GM23338 (cell line): ENCODE results near the gene PALLD. TPM values are rescaled to one million over a fixed set of nuclear protein-coding genes. Genes with fewer than 3 reads are reported as not detected.
"Not testable (repeated sequence)": the region's sequence is repeated elsewhere in the genome, so short reads cannot be mapped to it uniquely, and the experiment has no call there.

ENCODE experiments used
- ATAC-seq: fragments of 200-7000 bp; cut with Tn5 transposase; 3 replicates; pipeline ENCODE4 v1.9.1; 2020
- DNase-seq: peaks from one replicate; pipeline ENCODE4 v3.0.0-alpha.2; 2015; ENCODE audit warnings: low spot score
- H2AFZ ChIP-seq: fragments of 200-600 bp; sonication (generic); 2 replicates; pipeline ENCODE4 v1.8.0; 2016; ENCODE audit warnings: antibody characterized with exemption, mild to moderate bottlenecking, moderate library complexity
- H3F3A ChIP-seq: fragments of 200-600 bp; sonication (generic); replicated peaks from 2 replicates; pipeline ENCODE4 v1.8.0; 2017; ENCODE audit warnings: antibody characterized with exemption, mixed run types, low read depth
- H3K27ac ChIP-seq: fragments of 200-600 bp; sonication (generic); 2 replicates; pipeline ENCODE4 v1.6.1; 2016; ENCODE audit warnings: low read depth
- H3K27me3 ChIP-seq: fragments of 200-600 bp; sonication (generic); 2 replicates; pipeline ENCODE4 v1.8.0; 2016; ENCODE audit warnings: mild to moderate bottlenecking, mixed run types, moderate library complexity; ENCODE audit not compliant: insufficient read depth
- H3K36me3 ChIP-seq: fragments of 200-600 bp; sonication (generic); 2 replicates; pipeline ENCODE4 v1.8.0; 2016; ENCODE audit warnings: mild to moderate bottlenecking; ENCODE audit not compliant: insufficient read depth
- H3K4me1 ChIP-seq: fragments of 200-600 bp; sonication (generic); 2 replicates; pipeline ENCODE4 v1.8.0; 2016; ENCODE audit warnings: mild to moderate bottlenecking, moderate library complexity; ENCODE audit not compliant: insufficient read depth
- H3K4me2 ChIP-seq: fragments of 200-600 bp; sonication (generic); 2 replicates; pipeline ENCODE4 v1.7.1; 2017; ENCODE audit warnings: mixed run types
- H3K4me3 ChIP-seq: fragments of 200-600 bp; sonication (generic); 2 replicates; pipeline ENCODE4 v1.6.1; 2016; ENCODE audit warnings: mixed run types
- H3K79me2 ChIP-seq: fragments of 200-600 bp; sonication (generic); replicated peaks from 2 replicates; pipeline ENCODE4 v1.8.0; 2017; ENCODE audit warnings: mild to moderate bottlenecking; ENCODE audit not compliant: insufficient read depth
- H3K9me2 ChIP-seq: fragments of 200-600 bp; sonication (generic); 2 replicates; pipeline ENCODE4 v1.8.0; 2017; ENCODE audit not compliant: insufficient read depth
- H4K20me1 ChIP-seq: fragments of 200-600 bp; sonication (generic); replicated peaks from 2 replicates; pipeline ENCODE4 v1.8.0; 2017; ENCODE audit warnings: mild to moderate bottlenecking; ENCODE audit not compliant: insufficient read depth
- H3K27ac Mint-ChIP-seq: 2 replicates; pipeline ENCODE4 v1.8.0; 2020; ENCODE audit warnings: inconsistent platforms, mild to moderate bottlenecking, moderate library complexity, mixed read lengths
- H3K27me3 Mint-ChIP-seq: 3 replicates; pipeline ENCODE4 v1.8.0; 2022; ENCODE audit warnings: low read depth, mild to moderate bottlenecking, moderate library complexity, mixed read lengths, inconsistent platforms; ENCODE audit not compliant: insufficient read depth, poor library complexity
- H3K36me3 Mint-ChIP-seq: 3 replicates; pipeline ENCODE4 v1.8.0; 2021; ENCODE audit warnings: low read depth, mild to moderate bottlenecking, inconsistent platforms, moderate library complexity, mixed read lengths
- H3K4me1 Mint-ChIP-seq: 3 replicates; pipeline ENCODE4 v1.8.0; 2020; ENCODE audit warnings: mild to moderate bottlenecking, inconsistent platforms, mixed read lengths
- H3K4me3 Mint-ChIP-seq: 3 replicates; pipeline ENCODE4 v1.8.0; 2021; ENCODE audit warnings: moderate library complexity, mild to moderate bottlenecking, inconsistent platforms, mixed read lengths
- H3K9me3 Mint-ChIP-seq: 3 replicates; pipeline ENCODE4 v1.8.0; 2020; ENCODE audit warnings: moderate library complexity, mild to moderate bottlenecking, inconsistent platforms, mixed read lengths
- CREB1 ChIP-seq: fragments of 250-450 bp; sonication (Bioruptor Pico); IDR thresholded peaks from 2 replicates; pipeline ENCODE4 v1.5.0; 2020; ENCODE audit warnings: low read depth, mild to moderate bottlenecking, moderate library complexity
- CTCF ChIP-seq, 2 experiments: fragments of 200-600 bp in 1 of 2; sonication (generic) in 1 of 2; conservative IDR thresholded peaks; 2 replicates each; pipeline versions ENCODE4 v1.5.1 to v1.6.1; 2016 to 2017; ENCODE audit warnings: antibody characterized with exemption in 2 of 2, low read depth in 2 of 2, mild to moderate bottlenecking in 2 of 2, moderate library complexity in 1 of 2
- EZH2 ChIP-seq: fragments of 200-600 bp; sonication (generic); IDR thresholded peaks from one replicate; pipeline ENCODE4 v1.8.0; 2017; ENCODE audit warnings: antibody characterized with exemption, mild to moderate bottlenecking, low read depth; ENCODE audit not compliant: unreplicated experiment
- EZH2phosphoT487 ChIP-seq: fragments of 200-600 bp; sonication (generic); IDR thresholded peaks from one replicate; pipeline ENCODE4 v1.8.1; 2018; ENCODE audit warnings: antibody characterized with exemption; ENCODE audit not compliant: unreplicated experiment
- JUNB ChIP-seq: IDR thresholded peaks from one replicate; pipeline ENCODE4 v1.6.1; 2016; ENCODE audit warnings: antibody characterized with exemption; ENCODE audit not compliant: unreplicated experiment
- NANOG ChIP-seq: IDR thresholded peaks from 2 replicates; pipeline ENCODE4 v1.6.1; 2016; ENCODE audit warnings: antibody characterized with exemption, borderline replicate concordance
- POLR2AphosphoS5 ChIP-seq: IDR thresholded peaks from 2 replicates; pipeline ENCODE4 v1.6.1; 2016; ENCODE audit warnings: antibody characterized with exemption, low read depth
- REST ChIP-seq: IDR thresholded peaks from one replicate; pipeline ENCODE4 v1.6.1; 2018; ENCODE audit warnings: antibody characterized with exemption; ENCODE audit not compliant: unreplicated experiment
- STAT1 ChIP-seq: IDR thresholded peaks from one replicate; pipeline ENCODE4 v1.6.1; 2016; ENCODE audit warnings: antibody characterized with exemption; ENCODE audit not compliant: unreplicated experiment
- ZNF114 ChIP-seq: fragments of 250-450 bp; sonication (Bioruptor Pico); IDR thresholded peaks from 2 replicates; pipeline ENCODE4 v1.5.0; 2020; ENCODE audit warnings: mild to moderate bottlenecking, moderate library complexity
- ZNF331 ChIP-seq: fragments of 250-450 bp; sonication (Bioruptor Pico); IDR thresholded peaks from 2 replicates; pipeline ENCODE4 v1.5.0; 2020; ENCODE audit warnings: low read depth, mild to moderate bottlenecking, moderate library complexity
- polyA plus RNA-seq: library from polyadenylated mRNA; unstranded; fragments of >200 nt; fragmentation: Nextera tagmentation; extraction: Ambion mirVana; gene quantifications from 2 replicates; pipeline ENCODE4 v1.2.1, GENCODE V29; 2016
- total RNA-seq: library from RNA; depleted of rRNA; stranded (reverse); fragments of >200 nt; shearing (Covaris generic); gene quantifications from 2 replicates; pipeline ENCODE4 v1.2.3, GENCODE V29; 2014

The PALLD gene
- total and polyA plus RNA-seq, 2 experiments from 2014 or later, result 13.1 to 30.2 TPM

GRCh38 chr4:168453146-168453545 lies 43.7 kb upstream of the PALLD start:
- ATAC-seq (no peak), DNase-seq (no peak)
- H3K9me3 Mint-ChIP-seq, result peaks cover 3% of the 10 kb centered on the region; the same call in 2 of the 3 replicates
- Histone ChIP-seq H3K27me3 (no peaks in the 10 kb centered on the region), H3K4me3 (no peak overlapping the region), H3K4me2 (no peak overlapping the region), H3K79me2 (no peaks in the 10 kb centered on the region), H3K4me1 (no peaks in the 10 kb centered on the region), H3K27ac (no peak overlapping the region), H4K20me1 (no peaks in the 10 kb centered on the region), H2AFZ (no peak overlapping the region), H3K9me2 (no peaks in the 10 kb centered on the region), H3F3A (no peaks in the 10 kb centered on the region), H3K36me3 (no peaks in the 10 kb centered on the region)
- no peak overlapping the region for H3K27ac Mint-ChIP-seq
- H3K4me1 Mint-ChIP-seq, result peaks cover 5% of the 10 kb centered on the region; the same call in 2 of the 3 replicates
- peaks cover 4% of the 10 kb centered on the region for H3K27me3 Mint-ChIP-seq
- H3K4me3 Mint-ChIP-seq, result no peak overlapping the region
- TF ChIP-seq ZNF331 (no peak), ZNF114 (no peak)
- H3K36me3 Mint-ChIP-seq, result no peaks in the 10 kb centered on the region

GRCh38 chr4:168458256-168458655 lies 38.6 kb upstream of the PALLD start:
- not testable (repeated sequence) for H3K4me3 ChIP-seq, H3K4me2 ChIP-seq, H3K9me2 ChIP-seq, H3K27me3 Mint-ChIP-seq, H3K9me3 Mint-ChIP-seq, DNase-seq, H3K4me3 Mint-ChIP-seq, H4K20me1 ChIP-seq, H3K36me3 ChIP-seq, H3K79me2 ChIP-seq, ATAC-seq, H3K36me3 Mint-ChIP-seq, H3F3A ChIP-seq, H3K27me3 ChIP-seq, H3K27ac ChIP-seq, H2AFZ ChIP-seq, H3K27ac Mint-ChIP-seq
- H3K4me1 ChIP-seq, result peaks cover 15% of the 10 kb centered on the region
- H3K4me1 Mint-ChIP-seq, result peaks cover 12% of the 10 kb centered on the region; the same call in 2 of the 3 replicates

- DNase-seq (no peak), ATAC-seq (no peak)
- Histone ChIP-seq H3K79me2 (no peaks in the 10 kb centered on the region), H4K20me1 (no peaks in the 10 kb centered on the region), H3K36me3 (no peaks in the 10 kb centered on the region), H2AFZ (no peak overlapping the region), H3K4me1 (peaks cover 15% of the 10 kb centered on the region), H3K4me3 (no peak overlapping the region), H3F3A (no peaks in the 10 kb centered on the region), H3K27me3 (no peaks in the 10 kb centered on the region), H3K27ac (no peak overlapping the region), H3K4me2 (no peak overlapping the region), H3K9me2 (no peaks in the 10 kb centered on the region)
- Mint-ChIP-seq H3K9me3 (no peaks in the 10 kb centered on the region; the same call in 2 of the 3 replicates), H3K4me1 (peaks cover 7% of the 10 kb centered on the region; the same call in 2 of the 3 replicates), H3K27me3 (no peaks in the 10 kb centered on the region), H3K27ac (no peak overlapping the region), H3K36me3 (peaks cover 3% of the 10 kb centered on the region; the same call in 2 of the 3 replicates), H3K4me3 (no peak overlapping the region)
- no peak for TF ChIP-seq CREB1 (CRISPR knock-in tag)
- no peak for TF ChIP-seq ZNF331
- TF ChIP-seq NANOG, result no peak
- TF ChIP-seq REST, result no peak
- no peak for TF ChIP-seq STAT1
- TF ChIP-seq CTCF (conservative IDR thresholded peaks at IDR 0.05; ENCODE audit: low read depth in 2 of 2), result no peak
- TF ChIP-seq JUNB, result no peak
- no peak for TF ChIP-seq EZH2phosphoT487
- no peak for TF ChIP-seq POLR2AphosphoS5
- no peak for TF ChIP-seq EZH2
These were observed 35.0 kb upstream of the PALLD start for GRCh38 chr4:168461821-168462220.
